H9 (cell line): Measurements from ENCODE around the gene SH3TC1. TPM values are rescaled to one million over a fixed set of nuclear protein-coding genes. Genes with fewer than 3 reads are reported as not detected.

Experiments used
- DNase-seq: peaks from one replicate; pipeline ENCODE4 v3.0.0-alpha.2; 2017
- H2AFZ ChIP-seq: one replicate; pipeline ENCODE4 v1.6.1; 2013; ENCODE audit warnings: mild to moderate bottlenecking, low read length, control low read depth, moderate library complexity
- H2AK5ac ChIP-seq: 2 replicates; pipeline ENCODE4 v1.6.1; 2013; ENCODE audit warnings: low read length, control low read depth, mixed read lengths; ENCODE audit not compliant: insufficient read length
- H2BK120ac ChIP-seq: one replicate; pipeline ENCODE4 v1.6.1; 2013; ENCODE audit warnings: low read depth, mild to moderate bottlenecking, low read length, control low read depth, inconsistent platforms; ENCODE audit not compliant: poor library complexity, severe bottlenecking
- H2BK12ac ChIP-seq: 2 replicates; pipeline ENCODE4 v1.6.1; 2013; ENCODE audit warnings: low read length, control low read depth, mixed read lengths, low read depth; ENCODE audit not compliant: insufficient read length
- H2BK15ac ChIP-seq: 2 replicates; pipeline ENCODE4 v1.6.1; 2013; ENCODE audit warnings: low read depth, low read length, control low read depth
- H2BK20ac ChIP-seq: one replicate; pipeline ENCODE4 v1.6.1; 2013; ENCODE audit warnings: low read depth, mild to moderate bottlenecking, low read length, control low read depth, inconsistent platforms; ENCODE audit not compliant: poor library complexity, severe bottlenecking
- H2BK5ac ChIP-seq: 2 replicates; pipeline ENCODE4 v1.6.1; 2013; ENCODE audit warnings: low read length, control low read depth, mixed read lengths; ENCODE audit not compliant: insufficient read length
- H3K14ac ChIP-seq: 2 replicates; pipeline ENCODE4 v1.6.1; 2013; ENCODE audit warnings: low read length, control low read depth; ENCODE audit not compliant: insufficient read depth
- H3K18ac ChIP-seq: 2 replicates; pipeline ENCODE4 v1.6.1; 2013; ENCODE audit warnings: low read depth, mild to moderate bottlenecking, mixed read lengths, low read length, control low read depth; ENCODE audit not compliant: insufficient read length
- H3K23ac ChIP-seq: 2 replicates; pipeline ENCODE4 v1.6.1; 2013; ENCODE audit warnings: low read length, control low read depth, mixed read lengths, low read depth; ENCODE audit not compliant: insufficient read length
- H3K23me2 ChIP-seq: 2 replicates; pipeline ENCODE4 v1.6.1; 2013; ENCODE audit warnings: low read depth, mild to moderate bottlenecking, mixed read lengths, low read length, control low read depth; ENCODE audit not compliant: insufficient read length, poor library complexity, severe bottlenecking
- H3K27ac ChIP-seq: 2 replicates; pipeline ENCODE4 v1.5.1; 2013; ENCODE audit warnings: low read length, control low read depth, mixed read lengths, low read depth; ENCODE audit not compliant: insufficient read length
- H3K27me3 ChIP-seq: 2 replicates; pipeline ENCODE4 v1.6.1; 2013; ENCODE audit warnings: low read length, control low read depth, inconsistent platforms; ENCODE audit not compliant: insufficient read depth
- H3K4ac ChIP-seq: 2 replicates; pipeline ENCODE4 v1.6.1; 2013; ENCODE audit warnings: low read depth, mild to moderate bottlenecking, control low read depth, inconsistent platforms, low read length, moderate library complexity
- H3K4me1 ChIP-seq: 2 replicates; pipeline ENCODE4 v1.6.1; 2013; ENCODE audit warnings: low read length, control low read depth, inconsistent platforms; ENCODE audit not compliant: insufficient read depth
- H3K4me2 ChIP-seq: 2 replicates; pipeline ENCODE4 v1.6.1; 2013; ENCODE audit warnings: low read length, control low read depth, mixed read lengths; ENCODE audit not compliant: insufficient read length, insufficient read depth
- H3K56ac ChIP-seq: 2 replicates; pipeline ENCODE4 v1.6.1; 2013; ENCODE audit warnings: low read depth, mild to moderate bottlenecking, mixed read lengths, low read length, control low read depth; ENCODE audit not compliant: insufficient read length
- H3K79me1 ChIP-seq: 2 replicates; pipeline ENCODE4 v1.6.1; 2013; ENCODE audit warnings: low read depth, mild to moderate bottlenecking, moderate library complexity, low read length, control low read depth, inconsistent platforms; ENCODE audit not compliant: insufficient read depth, poor library complexity, severe bottlenecking
- H3K79me2 ChIP-seq: 2 replicates; pipeline ENCODE4 v1.6.1; 2013; ENCODE audit warnings: low read length, control low read depth, inconsistent platforms; ENCODE audit not compliant: insufficient read depth
- H3K9ac ChIP-seq: 2 replicates; pipeline ENCODE4 v1.6.1; 2013; ENCODE audit warnings: low read length, control low read depth, mixed read lengths; ENCODE audit not compliant: insufficient read length; ENCODE audit errors: extremely low read depth
- H3K9me3 ChIP-seq: one replicate; pipeline ENCODE4 v1.6.1; 2013; ENCODE audit warnings: low read depth, low read length, inconsistent platforms; ENCODE audit not compliant: control insufficient read depth
- H3T11ph ChIP-seq: one replicate; pipeline ENCODE4 v1.6.1; 2013; ENCODE audit warnings: mild to moderate bottlenecking, low read length, control low read depth, inconsistent platforms
- H4K20me1 ChIP-seq: one replicate; pipeline ENCODE4 v1.6.1; 2013; ENCODE audit not compliant: control insufficient read depth, insufficient read length, insufficient read depth
- H4K5ac ChIP-seq: 2 replicates; pipeline ENCODE4 v1.6.1; 2013; ENCODE audit warnings: low read depth, mild to moderate bottlenecking, mixed read lengths, low read length, control low read depth; ENCODE audit not compliant: insufficient read length
- H4K8ac ChIP-seq: replicated peaks from 2 replicates; pipeline ENCODE4 v1.6.1; 2013; ENCODE audit warnings: low read length, control low read depth, mixed read lengths, low read depth; ENCODE audit not compliant: insufficient read length
- H4K91ac ChIP-seq: 2 replicates; pipeline ENCODE4 v1.6.1; 2013; ENCODE audit warnings: low read depth, mild to moderate bottlenecking, moderate library complexity, mixed read lengths, low read length, control low read depth; ENCODE audit not compliant: insufficient read length
- H3K27ac Mint-ChIP-seq, 3 experiments: 2 replicates in 2 of 3; 3 replicates in 1 of 3; pipeline ENCODE4 v1.8.0; 2020 to 2021; ENCODE audit warnings: mixed read lengths in 3 of 3, mild to moderate bottlenecking in 1 of 3, moderate library complexity in 1 of 3
- H3K27me3 Mint-ChIP-seq: 2 replicates; pipeline ENCODE4 v1.8.0; 2021; ENCODE audit warnings: low read depth, mild to moderate bottlenecking, moderate library complexity, mixed read lengths
- H3K36me3 Mint-ChIP-seq, 3 experiments: 2 replicates in 2 of 3; 3 replicates in 1 of 3; pipeline ENCODE4 v1.8.0; 2020 to 2021; ENCODE audit warnings: low read depth in 3 of 3, mixed read lengths in 3 of 3; ENCODE audit not compliant: insufficient read depth in 1 of 3
- H3K4me1 Mint-ChIP-seq, 2 experiments: 2 replicates each; pipeline ENCODE4 v1.8.0; 2020; ENCODE audit warnings: mixed read lengths in 2 of 2
- H3K4me3 Mint-ChIP-seq, 2 experiments: 2 replicates in 1 of 2; 3 replicates in 1 of 2; pipeline ENCODE4 v1.8.0; 2020 to 2021; ENCODE audit warnings: mild to moderate bottlenecking in 2 of 2, mixed read lengths in 2 of 2, moderate library complexity in 1 of 2
- H3K9me3 Mint-ChIP-seq, 2 experiments: 2 replicates in 1 of 2; 3 replicates in 1 of 2; pipeline ENCODE4 v1.8.0; 2020; ENCODE audit warnings: mild to moderate bottlenecking in 2 of 2, mixed read lengths in 2 of 2, moderate library complexity in 1 of 2
- CTCF ChIP-seq: fragments of 200-600 bp; sonication (generic); conservative IDR thresholded peaks from 3 replicates; pipeline ENCODE4 v1.8.0; 2021; ENCODE audit warnings: antibody characterized with exemption, mild to moderate bottlenecking
- WGBS: extraction: QIAGEN DNeasy Blood & Tissue Kit; methylation state at CpG from one replicate; pipeline ENCODE4 v1.1.7; 2013; ENCODE audit warnings: missing lambda C conversion rate, low lambda C conversion rate, mixed read lengths; ENCODE audit not compliant: insufficient read length; ENCODE audit errors: extremely low coverage; 5-methylcytosine and 5-hydroxymethylcytosine counted together
- total RNA-seq: library from RNA; stranded (reverse); gene quantifications from 2 replicates; pipeline ENCODE4 v1.2.1, GENCODE V29; 2021

Gene SH3TC1
- total RNA-seq, 1 experiment from 2014 or later: 0.74 TPM

GRCh38 chr4:8239226-8239625 lies 40.1 kb downstream of the SH3TC1 start:
- no peak overlapping the region for H3K56ac ChIP-seq
- no peaks in the 10 kb centered on the region for H3K23me2 ChIP-seq
- no peak overlapping the region for H3K18ac ChIP-seq
- H3K23ac ChIP-seq: peak overlapping the region; percentile 6
- no CpG with 5 or more reads among the region's 13 CpGs for WGBS
- no peak overlapping the region for H4K91ac ChIP-seq
- no peak overlapping the region for H3K4me2 ChIP-seq
- H3K4me1 Mint-ChIP-seq: peaks cover 2 to 11% of the 10 kb centered on the region in 2 experiments; a peak in 2 of 4 replicates
- no peak overlapping the region for H4K5ac ChIP-seq
- H3K27ac Mint-ChIP-seq: peak overlapping the region in 2 of 3 experiments; percentile 30 to 71; a peak in 2 of 7 replicates
- no peak overlapping the region for H3K4ac ChIP-seq
- H3K27me3 Mint-ChIP-seq: peaks cover 7% of the 10 kb centered on the region
- DNase-seq: no peak
- no peak overlapping the region for H3K14ac ChIP-seq
- H2BK15ac ChIP-seq: no peak overlapping the region
- H3K79me1 ChIP-seq: no peaks in the 10 kb centered on the region
- H3K36me3 Mint-ChIP-seq: no peaks in the 10 kb centered on the region
- TF ChIP-seq CTCF: no peak
- no peak overlapping the region for H2BK12ac ChIP-seq
- no peaks in the 10 kb centered on the region for H3K79me2 ChIP-seq
- no peak overlapping the region for H2BK120ac ChIP-seq
- no peaks in the 10 kb centered on the region for H3K9me3 ChIP-seq
- H2BK20ac ChIP-seq: no peak overlapping the region
- H3K9ac ChIP-seq: no peak overlapping the region
- H2AK5ac ChIP-seq: no peak overlapping the region
- no peaks in the 10 kb centered on the region for H3K27me3 ChIP-seq
- no peak overlapping the region for H3T11ph ChIP-seq
- H3K4me3 Mint-ChIP-seq: no peak overlapping the region; a peak in 1 of 5 replicates
- H2BK5ac ChIP-seq: no peak overlapping the region
- no peaks in the 10 kb centered on the region for H3K4me1 ChIP-seq
- no peak overlapping the region for H4K8ac ChIP-seq
- H3K27ac ChIP-seq: no peak overlapping the region
- 0 out of 5 replicates have a peak, but pooled peaks cover 0 to 2% of the 10 kb centered on the region in 2 experiments for H3K9me3 Mint-ChIP-seq
- H4K20me1 ChIP-seq: no peaks in the 10 kb centered on the region
- H2AFZ ChIP-seq: no peak overlapping the region
